Fibroblast of villous mesenchyme (primary cell): ENCODE measurements around the gene ERC1. TPM values are rescaled to one million over a fixed set of nuclear protein-coding genes. Genes with fewer than 3 reads are reported as not detected.

ENCODE experiments used
- DNase-seq: peaks from one replicate; pipeline ENCODE4 v3.0.0-alpha.2; 2010; ENCODE audit warnings: low read depth
- H3K4me3 ChIP-seq: 2 replicates; pipeline ENCODE4 v1.5.1; 2011; ENCODE audit warnings: low read depth, mild to moderate bottlenecking, low read length
- total RNA-seq: library from RNA; depleted of rRNA; stranded (reverse); fragments of >200 nt; gene quantifications from 2 replicates; pipeline ENCODE4 v1.2.3, GENCODE V29; 2012
- TF ChIP-seq, protein P1 (sequence below): IDR thresholded peaks from 2 replicates; pipeline ENCODE4 v1.5.1; 2012; ENCODE audit warnings: low read depth, mild to moderate bottlenecking, low read length; ENCODE audit not compliant: insufficient read depth

Gene ERC1
- total RNA-seq, 1 donor, result 49.7 TPM

DNA sequence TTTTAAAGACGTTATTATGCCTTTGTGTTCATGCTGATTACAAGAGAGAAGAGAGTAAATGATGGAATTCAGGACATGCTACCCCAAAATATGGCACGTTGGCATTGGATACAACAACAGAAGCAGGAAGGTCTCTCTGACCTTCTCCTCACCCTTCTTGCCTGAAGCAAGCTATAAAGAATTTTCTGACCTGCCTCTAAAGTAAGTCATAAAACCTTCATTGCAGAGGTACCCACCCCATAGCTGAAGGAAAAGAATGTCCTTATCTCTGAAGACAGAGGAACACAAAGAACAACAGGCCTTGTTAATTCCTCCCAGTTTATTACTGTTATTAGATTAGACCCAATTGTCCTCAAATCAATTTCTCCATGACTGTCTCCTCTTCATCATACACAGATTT lies 427.1 kb downstream of the ERC1 start:
- no peak overlapping the region for H3K4me3 ChIP-seq
- TF ChIP-seq, protein P1, sequence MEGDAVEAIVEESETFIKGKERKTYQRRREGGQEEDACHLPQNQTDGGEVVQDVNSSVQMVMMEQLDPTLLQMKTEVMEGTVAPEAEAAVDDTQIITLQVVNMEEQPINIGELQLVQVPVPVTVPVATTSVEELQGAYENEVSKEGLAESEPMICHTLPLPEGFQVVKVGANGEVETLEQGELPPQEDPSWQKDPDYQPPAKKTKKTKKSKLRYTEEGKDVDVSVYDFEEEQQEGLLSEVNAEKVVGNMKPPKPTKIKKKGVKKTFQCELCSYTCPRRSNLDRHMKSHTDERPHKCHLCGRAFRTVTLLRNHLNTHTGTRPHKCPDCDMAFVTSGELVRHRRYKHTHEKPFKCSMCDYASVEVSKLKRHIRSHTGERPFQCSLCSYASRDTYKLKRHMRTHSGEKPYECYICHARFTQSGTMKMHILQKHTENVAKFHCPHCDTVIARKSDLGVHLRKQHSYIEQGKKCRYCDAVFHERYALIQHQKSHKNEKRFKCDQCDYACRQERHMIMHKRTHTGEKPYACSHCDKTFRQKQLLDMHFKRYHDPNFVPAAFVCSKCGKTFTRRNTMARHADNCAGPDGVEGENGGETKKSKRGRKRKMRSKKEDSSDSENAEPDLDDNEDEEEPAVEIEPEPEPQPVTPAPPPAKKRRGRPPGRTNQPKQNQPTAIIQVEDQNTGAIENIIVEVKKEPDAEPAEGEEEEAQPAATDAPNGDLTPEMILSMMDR, result no peak
- DNase-seq, result no peak

DNA sequence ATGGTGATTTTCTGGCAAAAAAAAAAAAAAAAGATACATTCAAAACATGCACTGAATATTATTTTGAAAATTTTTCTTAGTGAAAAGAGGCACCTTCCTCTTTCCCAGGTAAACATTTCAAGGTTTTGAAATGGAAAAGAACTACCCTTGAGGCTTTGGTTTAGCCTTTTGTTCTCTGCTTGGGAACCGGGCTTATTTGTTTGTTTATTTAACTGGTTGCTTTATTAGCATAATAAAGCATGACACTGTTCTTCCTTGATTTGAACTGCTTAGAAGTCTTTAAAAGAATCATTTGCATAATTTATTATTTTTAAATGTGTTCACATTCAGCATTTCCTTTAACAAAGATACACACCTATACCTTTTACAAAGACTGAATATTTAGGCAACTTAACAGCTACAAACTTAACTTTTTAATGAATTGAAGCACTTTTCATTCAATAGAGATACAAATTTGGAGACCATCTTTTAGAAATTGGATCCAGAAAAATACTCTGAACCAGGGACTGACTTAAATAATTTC lies 428.9 kb downstream of the ERC1 start:
- no peak overlapping the region for H3K4me3 ChIP-seq
- TF ChIP-seq, protein P1, result no peak
- no peak for DNase-seq

DNA sequence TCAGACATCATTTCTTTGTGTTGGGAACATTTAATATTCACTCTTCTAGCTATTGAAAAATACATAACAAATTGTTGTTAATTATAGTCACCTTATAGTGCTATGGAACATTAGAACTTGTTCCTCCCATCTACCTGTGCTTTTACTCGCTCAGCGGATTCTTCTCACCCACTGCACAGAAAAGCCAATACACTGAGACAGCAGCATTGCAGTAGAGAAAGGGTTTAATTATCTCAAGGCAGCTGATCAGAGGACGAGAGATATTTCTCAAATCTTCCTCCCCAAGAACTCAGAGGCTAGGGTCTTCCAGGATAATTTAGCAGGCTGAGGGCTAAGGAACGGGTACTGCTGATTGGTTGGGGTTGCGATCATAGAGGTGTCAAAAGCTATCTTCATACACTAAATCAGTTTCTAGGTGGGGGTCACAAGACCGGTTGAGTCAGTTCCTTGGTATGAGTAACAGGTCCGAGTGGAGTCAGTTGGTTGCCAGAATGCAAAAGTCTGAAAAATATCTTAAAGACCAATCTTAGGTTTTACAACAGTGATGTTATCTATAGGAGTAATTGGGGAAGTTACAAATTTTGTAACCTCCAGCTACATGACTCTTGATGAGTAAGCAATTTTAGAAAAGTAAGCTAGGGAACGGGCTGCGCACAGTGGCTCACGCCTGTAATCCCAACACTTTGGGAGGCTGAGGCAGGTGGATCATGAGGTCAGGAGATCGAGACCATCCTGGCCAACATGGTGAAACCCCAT lies 430.2 kb downstream of the ERC1 start:
- no peak overlapping the region for H3K4me3 ChIP-seq
- DNase-seq, result no peak
- TF ChIP-seq, protein P1, result no peak

DNA sequence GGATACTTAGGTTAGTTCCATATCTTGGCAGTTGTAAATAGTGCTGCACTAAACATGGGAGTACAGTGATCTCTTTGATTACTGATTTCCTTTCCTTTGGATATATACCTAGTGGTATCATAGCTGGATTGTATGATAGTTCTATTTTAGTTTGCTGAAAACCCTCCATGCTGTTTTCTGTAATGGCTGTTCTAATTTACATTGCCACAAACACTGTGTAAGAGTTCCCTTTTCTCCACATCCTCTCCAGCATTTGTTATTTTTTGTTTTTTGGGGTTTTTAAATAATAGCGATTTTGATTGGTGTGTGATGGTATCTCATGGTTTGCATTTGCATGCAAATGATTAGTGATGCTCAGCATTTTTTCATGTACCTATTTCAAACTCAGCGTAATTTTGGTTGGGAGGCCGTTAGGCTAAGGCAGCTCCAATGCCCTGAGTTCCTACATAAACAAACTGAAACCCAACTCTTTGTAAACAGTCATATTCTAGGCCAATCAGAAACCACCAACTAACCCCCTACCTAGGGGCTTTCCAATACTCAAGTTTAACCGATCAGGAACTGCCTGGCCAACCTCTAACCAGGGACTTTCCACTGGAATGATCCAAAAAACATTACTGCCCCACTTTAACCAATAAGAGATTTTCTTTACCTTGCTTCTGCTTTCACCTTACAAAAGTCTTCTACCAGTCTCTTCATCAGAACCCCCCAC lies 431.7 kb downstream of the ERC1 start:
- no peak for DNase-seq
- TF ChIP-seq, protein P1, result no peak
- H3K4me3 ChIP-seq, result no peak overlapping the region

DNA sequence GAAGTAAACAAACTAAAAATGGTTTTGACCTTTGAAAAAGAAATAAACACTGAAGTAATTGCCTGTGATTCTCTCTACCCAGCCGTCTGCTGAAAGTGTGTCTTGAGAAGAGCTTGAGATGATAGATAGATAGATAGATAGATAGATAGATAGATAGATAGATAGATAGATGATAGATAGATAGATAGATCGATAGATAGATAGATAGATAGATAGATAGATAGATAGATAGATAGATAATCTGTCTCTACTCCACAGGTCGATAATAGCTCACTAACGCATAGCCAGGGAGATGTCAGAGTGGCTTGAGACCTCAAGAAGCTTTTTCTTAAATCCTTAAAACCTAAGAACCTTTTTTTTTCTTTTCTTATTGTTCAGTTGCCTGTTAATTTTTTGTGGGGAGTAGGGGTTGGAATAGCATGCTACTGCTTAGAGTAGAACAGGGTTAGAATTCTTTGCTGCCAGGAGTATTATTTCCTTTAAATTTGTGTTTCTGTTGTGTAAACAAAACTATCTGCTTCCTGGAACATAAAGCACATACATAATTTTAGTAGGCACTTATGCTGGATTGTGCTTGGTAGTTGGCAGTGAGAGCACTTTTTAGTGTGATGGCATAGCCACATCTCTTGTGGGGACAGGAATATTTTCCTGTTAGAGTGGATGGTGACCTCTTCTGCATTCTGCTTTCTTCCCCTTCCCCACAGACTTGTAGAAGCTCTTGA lies 433.8 kb downstream of the ERC1 start:
- TF ChIP-seq, protein P1, result no peak
- DNase-seq, result no peak
- H3K4me3 ChIP-seq, result no peak overlapping the region

DNA sequence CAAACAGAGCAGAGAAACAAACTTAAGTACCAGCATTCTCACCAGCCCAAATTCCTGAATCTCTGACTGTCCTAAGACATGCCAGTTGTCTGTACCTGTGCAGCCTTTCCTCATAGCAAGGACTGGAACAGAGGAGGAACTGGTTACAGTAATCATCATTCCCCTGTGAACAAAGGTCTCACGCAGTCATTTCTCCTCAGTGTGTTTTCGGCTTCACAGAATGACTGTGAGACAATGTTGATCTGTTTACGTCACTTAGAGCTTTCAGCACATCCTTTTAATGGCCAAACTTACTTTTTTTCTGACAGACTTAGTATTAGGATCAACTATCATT lies 434.3 kb downstream of the ERC1 start:
- no peak overlapping the region for H3K4me3 ChIP-seq
- TF ChIP-seq, protein P1, result no peak
- no peak for DNase-seq
